HEK293 (cell line): ENCODE data around the gene CCDC27.

ENCODE experiments used
- CTCF ChIP-seq: fragments of 450-650 bp; formaldehyde crosslinking; IDR thresholded peaks from 2 replicates; pipeline ENCODE4 v1.5.1; 2016; ENCODE audit warnings: missing biosample characterization, missing genetic modification characterization
- REST ChIP-seq: fragments of 450-650 bp; formaldehyde crosslinking; IDR thresholded peaks from 2 replicates; pipeline ENCODE4 v1.5.1; 2016; ENCODE audit warnings: missing biosample characterization, missing genetic modification characterization
- TCF7L2 ChIP-seq: IDR thresholded peaks from 2 replicates; pipeline ENCODE4 v1.6.1; 2011; ENCODE audit warnings: low read depth, mild to moderate bottlenecking, inconsistent platforms, low read length, moderate library complexity, borderline replicate concordance
- ZBTB48 ChIP-seq: fragments of 450-650 bp; formaldehyde crosslinking; IDR thresholded peaks from 2 replicates; pipeline ENCODE4 v1.5.1; 2016; ENCODE audit warnings: missing biosample characterization, missing genetic modification characterization
- ZNF701 ChIP-seq: fragments of 450-650 bp; formaldehyde crosslinking; IDR thresholded peaks from 2 replicates; pipeline ENCODE4 v1.5.1; 2016; ENCODE audit warnings: missing biosample characterization, missing genetic modification characterization
- ZNF777 ChIP-seq: fragments of 450-650 bp; formaldehyde crosslinking; IDR thresholded peaks from 2 replicates; pipeline ENCODE4 v1.5.1; 2017; ENCODE audit warnings: missing biosample characterization, missing genetic modification characterization, borderline replicate concordance
- ZXDB ChIP-seq: fragments of 450-650 bp; formaldehyde crosslinking; IDR thresholded peaks from 2 replicates; pipeline ENCODE4 v1.5.1; 2016; ENCODE audit warnings: missing biosample characterization, missing genetic modification characterization

GRCh38 chr1:3786468-3787348, 34.5 kb downstream of the CCDC27 start:
- no peak for TF ChIP-seq ZBTB48 (tag by site-specific recombination)
- no peak for TF ChIP-seq TCF7L2
- TF ChIP-seq ZNF777 (tag by site-specific recombination), result no peak
- no peak for TF ChIP-seq ZXDB (tag by site-specific recombination)
- TF ChIP-seq ZNF701 (tag by site-specific recombination), result no peak
- no peak for TF ChIP-seq REST (tag by site-specific recombination)
- no peak for TF ChIP-seq CTCF
